GM18526 (cell line): ENCODE data around the gene ORMDL2.

ENCODE experiments used
- POLR2A ChIP-seq: IDR thresholded peaks from 3 replicates; pipeline ENCODE4 v1.6.1; 2011; ENCODE audit not compliant: insufficient read length; ENCODE audit errors: extremely low read depth

The ORMDL2 gene

DNA sequence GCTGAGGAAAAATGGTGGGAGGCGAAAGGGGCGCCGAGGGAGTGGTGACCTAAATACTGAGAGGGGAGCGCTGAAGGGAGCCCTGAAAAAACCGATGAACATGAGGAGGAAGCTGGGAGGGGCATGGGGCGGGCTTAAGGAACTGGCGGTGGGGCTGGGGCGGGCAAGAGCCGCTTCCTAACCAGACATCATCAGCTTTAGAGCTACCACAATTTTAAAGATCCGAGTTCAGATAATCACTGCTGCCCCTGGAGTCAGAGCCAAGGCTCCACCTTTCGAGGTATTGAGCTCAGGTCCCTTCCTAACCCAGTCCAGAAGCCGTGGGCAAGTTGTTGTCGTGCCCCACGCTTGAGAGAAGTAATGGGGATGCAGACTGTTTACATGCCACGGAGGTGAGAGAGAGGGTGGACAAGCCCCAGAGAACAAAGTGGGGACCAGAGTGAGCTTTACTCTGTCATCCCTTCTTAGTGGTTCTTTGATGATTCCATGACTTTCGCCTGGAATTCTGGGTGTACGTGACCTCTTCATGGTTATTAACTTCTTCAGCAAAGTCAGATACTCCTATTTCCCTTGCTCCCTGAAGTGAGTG, 393 bp downstream of the ORMDL2 start:
- no peak for TF ChIP-seq POLR2A

DNA sequence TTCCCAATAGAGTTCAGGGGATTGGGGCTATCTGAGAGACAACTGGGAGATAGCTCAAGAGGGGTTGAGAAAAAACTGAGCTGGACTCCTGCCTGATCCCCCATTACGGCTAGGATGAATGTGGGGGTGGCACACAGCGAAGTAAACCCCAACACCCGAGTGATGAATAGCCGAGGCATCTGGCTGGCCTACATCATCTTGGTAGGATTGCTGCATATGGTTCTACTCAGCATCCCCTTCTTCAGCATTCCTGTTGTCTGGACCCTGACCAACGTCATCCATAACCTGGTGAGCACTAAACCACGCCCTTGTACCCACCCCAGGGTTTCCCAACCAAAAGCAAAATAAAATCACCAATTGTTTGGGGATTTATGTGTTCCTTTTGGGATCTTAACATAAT, 1.0 kb downstream of the ORMDL2 start:
- no peak for TF ChIP-seq POLR2A

DNA sequence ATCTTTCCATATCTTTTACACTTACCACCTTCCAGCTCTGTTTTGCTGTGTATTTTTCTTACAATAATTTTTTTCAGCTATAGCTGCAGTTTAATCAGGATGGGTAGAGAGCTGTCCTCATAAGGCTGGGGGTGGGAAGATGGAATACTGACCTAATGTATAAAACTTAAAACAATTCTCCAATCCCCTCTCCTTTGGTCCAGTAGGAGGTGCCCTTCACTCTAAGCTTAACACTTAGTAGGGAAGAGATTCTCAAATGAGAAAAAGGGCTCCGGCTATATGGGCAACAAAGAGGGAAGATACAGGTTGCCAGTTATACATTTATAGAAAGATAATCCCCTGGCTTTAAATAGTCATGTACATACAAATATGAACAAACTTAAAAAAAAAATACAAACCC, 2.8 kb downstream of the ORMDL2 start:
- TF ChIP-seq POLR2A = no peak

GRCh38 chr12:55822228-55822627, 4.4 kb downstream of the ORMDL2 start:
- no peak for TF ChIP-seq POLR2A

DNA sequence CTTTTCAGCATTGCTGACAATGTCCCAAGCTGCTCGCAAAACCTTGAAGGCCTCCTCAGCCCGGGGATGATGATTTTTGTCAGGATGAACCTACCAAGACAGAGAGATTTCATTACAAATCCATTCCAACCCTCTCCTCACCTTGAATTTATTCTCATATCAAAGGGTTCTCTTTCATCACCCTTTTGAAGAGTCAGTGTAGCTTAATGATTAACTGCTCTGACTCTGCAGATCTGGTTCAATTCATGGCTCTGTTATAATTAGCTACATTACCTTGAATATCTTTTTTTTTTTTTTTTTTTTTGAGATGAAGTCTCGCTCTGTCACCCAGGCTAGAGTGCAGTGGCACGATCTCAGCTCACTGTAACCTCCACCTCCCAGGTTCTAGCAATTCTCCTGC, 5.6 kb downstream of the ORMDL2 start:
- no peak for TF ChIP-seq POLR2A

- no peak for TF ChIP-seq POLR2A
Measured at GRCh38 chr12:55824726-55825125, 6.9 kb downstream of the ORMDL2 start.

- TF ChIP-seq POLR2A = no peak
Measured at GRCh38 chr12:55827806-55828205, 10.0 kb downstream of the ORMDL2 start.

DNA sequence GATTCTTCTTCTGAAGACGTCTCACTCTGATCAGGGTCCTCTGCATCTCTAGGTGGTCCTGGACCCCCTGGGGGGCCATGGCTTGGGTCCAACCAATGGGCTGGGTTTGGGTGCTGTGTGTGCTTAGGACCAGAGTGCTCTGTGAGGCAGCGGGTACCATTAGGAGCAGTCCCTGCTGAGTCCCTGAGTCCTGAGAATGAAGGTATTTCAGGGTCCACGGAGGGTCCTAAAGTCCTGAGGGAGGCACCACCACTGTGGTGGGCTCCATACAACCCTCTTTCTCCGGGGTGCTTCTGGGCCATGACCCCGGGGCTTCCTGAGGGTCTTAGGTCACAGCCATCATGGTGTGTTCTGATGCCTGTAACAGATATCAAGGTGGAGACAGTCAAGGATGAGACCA, 10.5 kb downstream of the ORMDL2 start:
- no peak for TF ChIP-seq POLR2A

DNA sequence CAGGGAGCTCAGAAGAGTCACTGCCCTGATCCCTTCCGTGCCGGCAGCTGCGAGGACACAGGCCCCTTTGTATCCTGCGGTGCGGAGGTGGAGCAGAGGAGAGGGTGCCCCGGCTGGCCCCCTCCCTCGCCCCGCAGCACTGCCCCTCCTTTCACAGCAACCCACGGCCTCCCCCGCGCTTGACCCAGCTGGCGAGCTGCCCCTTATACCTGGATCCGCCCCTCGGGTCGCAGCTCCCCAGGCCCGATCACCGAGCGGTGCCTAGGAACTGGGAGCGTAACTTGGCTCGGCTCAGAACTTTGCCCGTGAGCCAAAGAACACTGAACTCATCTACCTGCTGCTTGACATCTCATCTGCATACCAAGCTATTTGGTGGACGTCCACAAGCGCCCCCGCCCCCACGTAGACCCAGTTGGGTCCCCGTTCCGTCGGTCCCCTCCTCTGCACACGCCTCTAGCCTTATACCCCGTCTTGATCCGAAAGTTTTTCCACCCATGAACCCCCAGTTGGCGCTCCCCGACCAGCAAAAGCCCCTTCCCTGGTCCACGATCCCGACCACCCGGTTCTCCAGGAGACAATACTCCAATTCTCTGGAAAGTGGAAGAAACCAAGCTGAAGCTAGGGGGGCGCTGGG, 12.2 kb downstream of the ORMDL2 start:
- no peak for TF ChIP-seq POLR2A

DNA sequence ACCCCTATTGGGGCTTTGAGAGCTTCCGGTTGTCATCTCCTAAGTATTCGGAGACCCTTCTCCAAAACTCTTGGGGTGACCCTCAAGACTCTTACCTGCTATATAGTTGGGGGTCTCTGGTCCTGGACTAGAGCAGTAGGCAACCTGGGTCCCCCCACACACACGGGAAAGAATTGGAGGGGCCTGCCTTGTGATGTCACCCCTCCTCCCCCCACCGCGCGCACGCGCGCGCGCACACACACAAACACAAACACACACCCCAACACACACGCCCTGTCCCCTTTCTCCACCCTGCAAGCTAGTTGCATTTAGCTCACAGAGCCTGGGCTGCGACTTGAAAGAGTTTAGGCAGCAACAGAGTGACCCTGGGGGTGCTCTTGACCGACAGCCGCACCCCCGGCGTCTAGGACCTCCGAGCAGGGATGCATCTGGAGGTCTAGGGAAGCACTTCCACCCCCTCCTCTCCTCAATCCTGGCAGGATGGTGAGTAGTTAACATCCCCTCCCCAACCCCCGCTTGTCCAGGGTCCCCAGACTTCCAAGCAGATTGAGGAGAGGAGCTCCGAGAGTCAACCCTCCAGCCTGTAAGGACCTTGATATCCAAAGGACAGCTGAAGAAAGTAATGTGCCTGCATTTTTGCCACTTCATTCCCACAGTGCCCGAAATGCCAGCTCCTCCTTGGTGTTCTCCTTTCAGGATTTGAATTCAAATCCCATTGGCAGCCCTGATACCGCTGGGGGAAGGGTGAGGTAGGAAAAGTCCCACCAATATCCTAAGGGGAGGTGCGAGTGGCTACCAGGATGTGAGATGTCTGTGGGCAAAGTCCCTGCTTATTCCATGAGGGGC, 13.0 kb downstream of the ORMDL2 start:
- no peak for TF ChIP-seq POLR2A

GRCh38 chr12:55831447-55831815, 13.6 kb downstream of the ORMDL2 start:
- TF ChIP-seq POLR2A = no peak

DNA sequence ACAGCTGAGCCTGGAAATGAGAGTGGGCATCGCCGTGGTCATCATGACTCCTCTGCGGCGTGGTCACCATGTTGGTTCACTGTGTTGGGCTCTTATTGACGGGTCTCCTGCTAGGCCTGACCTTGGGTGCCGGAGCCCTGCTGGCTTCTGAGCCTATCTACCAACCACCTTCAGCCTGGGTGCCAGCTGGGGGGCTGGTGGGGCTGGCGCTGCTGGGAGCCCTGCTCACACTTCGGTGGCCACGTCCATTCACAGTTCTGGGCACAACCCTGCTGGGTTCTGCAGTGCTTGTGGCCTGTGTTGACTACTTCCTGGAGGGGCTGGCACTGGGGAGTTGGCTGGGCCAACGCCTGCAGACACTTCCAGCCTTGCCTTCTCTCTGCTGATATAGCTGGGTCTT, 15.2 kb downstream of the ORMDL2 start:
- no peak for TF ChIP-seq POLR2A

DNA sequence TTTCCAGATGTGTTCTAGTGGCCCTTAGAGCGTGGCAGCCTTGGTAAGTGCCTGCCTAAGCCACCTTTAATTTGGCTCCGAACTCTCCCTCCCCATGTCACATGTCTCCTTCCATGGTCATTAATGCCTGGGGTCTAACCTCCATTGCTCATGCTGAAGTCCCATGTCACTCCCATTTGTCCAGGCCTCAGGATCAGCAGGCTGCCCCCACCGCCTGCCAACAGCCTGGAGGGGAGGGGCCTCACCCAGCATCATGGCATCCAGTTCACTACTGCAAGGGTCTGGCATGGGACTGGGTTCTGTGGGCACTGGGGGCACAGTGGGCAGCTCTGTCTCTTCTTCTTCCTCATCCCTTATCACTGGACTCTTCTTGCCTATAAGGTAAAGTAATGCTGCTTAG, 20.5 kb downstream of the ORMDL2 start:
- TF ChIP-seq POLR2A = no peak

GRCh38 chr12:55839345-55840140, 21.7 kb downstream of the ORMDL2 start:
- no peak for TF ChIP-seq POLR2A

DNA sequence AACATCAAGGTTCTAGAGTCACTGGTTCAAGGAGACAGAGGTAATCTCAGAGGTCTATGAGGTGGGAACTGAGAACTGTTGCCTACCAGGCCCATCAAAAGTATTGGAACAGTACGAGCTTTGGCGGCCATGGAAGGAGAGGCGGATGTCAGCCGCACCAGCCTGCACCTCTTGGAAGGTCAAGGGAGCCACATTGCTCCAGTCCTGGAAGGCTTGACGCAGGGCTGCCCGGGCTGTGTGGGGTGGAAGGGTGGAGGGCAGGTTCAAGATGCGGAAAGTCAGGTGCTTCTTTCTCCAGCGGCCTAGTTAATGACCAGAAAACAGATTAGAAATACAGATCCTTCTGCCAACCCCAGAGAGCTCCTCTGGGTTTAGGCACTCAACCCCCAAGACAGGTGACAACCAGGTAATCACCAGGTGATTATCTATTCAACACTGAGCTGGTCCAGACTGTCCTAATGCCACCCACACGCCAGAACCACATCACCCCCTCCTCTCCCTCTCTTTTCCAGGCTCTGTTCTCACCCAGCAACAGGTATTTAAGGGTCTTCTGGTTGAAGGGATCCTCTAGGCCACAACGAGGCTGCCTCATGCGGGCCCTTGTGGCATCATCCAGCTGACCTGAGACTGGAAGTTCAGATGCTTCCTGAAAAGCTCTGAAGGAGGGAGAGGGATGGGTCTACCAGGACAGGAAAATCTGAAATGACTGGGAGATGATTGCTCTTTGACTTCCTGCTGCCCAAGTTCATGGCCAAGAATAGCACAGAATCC, 22.9 kb downstream of the ORMDL2 start:
- no peak for TF ChIP-seq POLR2A
